ENCODE measurements around the gene RELA.

GRCh38 chr11:65651589-65652510 lies 10.9 kb downstream of the RELA start:
- TF ChIP-seq, protein P1, sequence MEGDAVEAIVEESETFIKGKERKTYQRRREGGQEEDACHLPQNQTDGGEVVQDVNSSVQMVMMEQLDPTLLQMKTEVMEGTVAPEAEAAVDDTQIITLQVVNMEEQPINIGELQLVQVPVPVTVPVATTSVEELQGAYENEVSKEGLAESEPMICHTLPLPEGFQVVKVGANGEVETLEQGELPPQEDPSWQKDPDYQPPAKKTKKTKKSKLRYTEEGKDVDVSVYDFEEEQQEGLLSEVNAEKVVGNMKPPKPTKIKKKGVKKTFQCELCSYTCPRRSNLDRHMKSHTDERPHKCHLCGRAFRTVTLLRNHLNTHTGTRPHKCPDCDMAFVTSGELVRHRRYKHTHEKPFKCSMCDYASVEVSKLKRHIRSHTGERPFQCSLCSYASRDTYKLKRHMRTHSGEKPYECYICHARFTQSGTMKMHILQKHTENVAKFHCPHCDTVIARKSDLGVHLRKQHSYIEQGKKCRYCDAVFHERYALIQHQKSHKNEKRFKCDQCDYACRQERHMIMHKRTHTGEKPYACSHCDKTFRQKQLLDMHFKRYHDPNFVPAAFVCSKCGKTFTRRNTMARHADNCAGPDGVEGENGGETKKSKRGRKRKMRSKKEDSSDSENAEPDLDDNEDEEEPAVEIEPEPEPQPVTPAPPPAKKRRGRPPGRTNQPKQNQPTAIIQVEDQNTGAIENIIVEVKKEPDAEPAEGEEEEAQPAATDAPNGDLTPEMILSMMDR (conservative IDR thresholded peaks at IDR 0.05; ENCODE audit: low read depth, low read length): no peak
- TF ChIP-seq EZH2 (IDR thresholded peaks at IDR 0.05; ENCODE audit: borderline replicate concordance, low read depth, low read length, poor library complexity, severe bottlenecking): no peak
